ENCODE measurements around the gene SPARCL1.
"Not testable (repeated sequence)": the region's sequence is repeated elsewhere in the genome, so short reads cannot be mapped to it uniquely, and the experiment has no call there.

The SPARCL1 gene

GRCh38 chr4:87499403-87500091, 29.6 kb downstream of the SPARCL1 start:
- DNase-seq = no peak

- no peak for DNase-seq
Measured at GRCh38 chr4:87498446-87498900, 30.7 kb downstream of the SPARCL1 start.

GRCh38 chr4:87497578-87497977, 31.6 kb downstream of the SPARCL1 start:
- no peak for DNase-seq

GRCh38 chr4:87497159-87497558, 32.0 kb downstream of the SPARCL1 start:
- no peak for DNase-seq

GRCh38 chr4:87493115-87493514, 36.1 kb downstream of the SPARCL1 start:
- no peak for DNase-seq

GRCh38 chr4:87491851-87492250, 37.3 kb downstream of the SPARCL1 start:
- DNase-seq = not testable (repeated sequence)

- no peak for DNase-seq
Measured at GRCh38 chr4:87491436-87491835, 37.7 kb downstream of the SPARCL1 start.

GRCh38 chr4:87490664-87491369, 38.4 kb downstream of the SPARCL1 start:
- no peak for DNase-seq

- no peak for DNase-seq
Measured at GRCh38 chr4:87489678-87490077, 39.5 kb downstream of the SPARCL1 start.

- not testable (repeated sequence) for DNase-seq
Measured at GRCh38 chr4:87488666-87489065, 40.5 kb downstream of the SPARCL1 start.

GRCh38 chr4:87483247-87483646, 45.9 kb downstream of the SPARCL1 start:
- not testable (repeated sequence) for DNase-seq

- no peak for DNase-seq
Measured at GRCh38 chr4:87481377-87481776, 47.8 kb downstream of the SPARCL1 start.

GRCh38 chr4:87478732-87479250, 50.4 kb downstream of the SPARCL1 start:
- DNase-seq = no peak

- no peak for DNase-seq
Measured at GRCh38 chr4:87476934-87477333, 52.2 kb downstream of the SPARCL1 start.

GRCh38 chr4:87469390-87469789, 59.8 kb downstream of the SPARCL1 start:
- no peak for DNase-seq

- peak; percentile 37 for DNase-seq
Measured at GRCh38 chr4:87465739-87466366, 63.3 kb downstream of the SPARCL1 start.

GRCh38 chr4:87462102-87462501, 67.1 kb downstream of the SPARCL1 start:
- no peak for DNase-seq

- DNase-seq = no peak
Measured at GRCh38 chr4:87461281-87461700, 67.9 kb downstream of the SPARCL1 start.

- DNase-seq = no peak
Measured at GRCh38 chr4:87458913-87459312, 70.3 kb downstream of the SPARCL1 start.

GRCh38 chr4:87451537-87451936, 77.6 kb downstream of the SPARCL1 start:
- no peak for DNase-seq

GRCh38 chr4:87446375-87446774, 82.8 kb downstream of the SPARCL1 start:
- DNase-seq = not testable (repeated sequence)

GRCh38 chr4:87445964-87446363, 83.2 kb downstream of the SPARCL1 start:
- no peak for DNase-seq

- DNase-seq = no peak
Measured at GRCh38 chr4:87444741-87445140, 84.4 kb downstream of the SPARCL1 start.

- DNase-seq = no peak
Measured at GRCh38 chr4:87442889-87443288, 86.3 kb downstream of the SPARCL1 start.
